GM18870 (cell line): Measurements from ENCODE around the gene NADK.
"Not testable (repeated sequence)": the region's sequence is repeated elsewhere in the genome, so short reads cannot be mapped to it uniquely, and the experiment has no call there.

Experiments
- ATAC-seq: cut with Tn5 transposase; IDR thresholded peaks from one replicate; pipeline ENCODE4 v1.9.1; 2021; ENCODE audit warnings: moderate library complexity; ENCODE audit not compliant: unreplicated experiment

NADK gene

DNA sequence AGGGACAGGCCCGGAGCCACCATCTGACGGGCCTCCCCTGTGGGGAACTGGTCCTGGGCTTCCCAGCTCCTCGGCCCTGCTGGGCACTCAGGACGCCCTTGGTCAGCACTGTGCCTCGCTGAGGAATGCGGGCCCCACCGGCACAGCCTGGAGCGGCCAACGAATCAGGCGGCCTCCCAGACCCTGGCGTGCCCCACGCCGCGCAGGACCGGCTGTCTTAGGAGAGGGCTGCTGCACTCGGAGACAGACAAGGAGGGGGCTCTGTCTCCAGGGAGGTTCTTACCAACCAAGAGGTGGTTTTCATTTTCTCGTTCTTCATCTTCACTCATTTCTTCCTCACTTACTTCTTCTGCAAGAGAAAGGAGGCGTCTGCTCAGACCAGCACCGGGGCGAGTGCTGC, 70.4 kb downstream of the NADK start:
- not testable (repeated sequence) for ATAC-seq

DNA sequence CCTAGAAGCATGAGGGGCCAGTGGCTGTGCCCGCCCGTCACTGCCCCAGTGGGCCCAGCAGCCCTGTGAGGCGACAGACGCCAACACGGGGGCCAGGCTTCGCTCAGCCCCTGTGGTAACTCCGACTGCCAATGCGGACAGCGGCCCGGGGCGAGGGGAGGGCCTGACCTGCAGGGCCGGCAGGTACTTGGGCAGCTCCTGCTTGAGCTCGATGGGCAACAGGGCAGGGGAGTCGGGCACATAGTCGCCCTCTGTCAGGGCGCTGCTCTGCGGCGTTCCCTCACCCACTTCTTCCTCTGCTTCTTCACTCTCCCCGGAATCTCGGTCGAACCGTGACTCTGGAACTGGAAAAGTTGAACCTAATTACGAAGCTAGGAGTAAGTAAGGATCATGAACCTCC, 71.0 kb downstream of the NADK start:
- ATAC-seq: not testable (repeated sequence)

DNA sequence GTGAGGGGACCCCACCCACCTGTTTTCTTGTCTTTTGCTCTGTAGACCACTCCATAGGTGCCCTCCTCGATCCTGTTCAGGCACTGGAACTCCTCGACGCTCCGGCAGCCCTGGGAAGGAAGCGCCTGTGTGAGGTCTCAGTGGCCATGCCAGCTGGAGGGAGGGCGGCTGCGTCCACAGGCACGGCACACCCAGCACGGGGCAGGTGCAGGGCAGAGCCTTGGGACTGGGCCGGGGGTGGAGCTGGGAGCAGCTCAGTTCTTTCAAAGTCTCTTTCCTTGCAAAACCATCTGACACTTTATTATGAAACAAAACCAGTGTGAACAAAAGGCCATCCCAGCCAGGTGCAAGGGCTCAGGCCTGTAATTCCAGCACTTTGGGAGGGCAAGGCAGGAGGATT, 72.6 kb downstream of the NADK start:
- ATAC-seq: not testable (repeated sequence)

DNA sequence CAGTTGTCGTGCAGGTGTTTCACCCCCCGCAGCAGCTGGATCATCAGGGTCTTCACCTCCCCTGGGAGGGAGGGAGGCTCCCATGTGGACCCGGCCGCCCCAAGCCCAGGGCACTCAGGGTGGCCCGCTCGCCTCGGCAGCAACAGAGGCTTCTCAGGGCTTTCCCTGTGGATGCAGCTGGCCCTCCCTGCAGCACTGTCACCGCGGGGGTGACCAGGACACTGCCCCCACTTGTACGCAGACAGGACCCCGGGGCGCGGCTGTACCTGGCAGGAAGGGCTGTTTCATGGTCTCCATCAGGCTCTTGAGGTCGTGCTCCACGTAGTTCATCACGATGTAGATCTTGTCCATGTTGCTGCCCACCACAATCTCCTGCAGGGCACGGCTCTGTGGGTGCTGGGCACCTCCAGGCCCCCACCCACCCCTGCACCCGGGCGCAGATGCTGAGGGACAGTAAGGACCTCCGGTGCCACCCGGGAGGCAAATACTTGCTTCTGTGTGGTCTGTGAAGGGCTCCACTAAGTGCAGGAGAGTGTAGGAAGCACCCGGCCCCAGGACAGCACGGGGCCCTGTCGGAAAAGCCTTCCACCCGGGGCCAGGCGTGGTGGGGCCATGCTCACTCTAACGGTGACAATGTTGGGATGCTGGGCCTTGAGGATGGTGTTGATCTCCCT, 73.8 kb downstream of the NADK start:
- ATAC-seq: not testable (repeated sequence)

DNA sequence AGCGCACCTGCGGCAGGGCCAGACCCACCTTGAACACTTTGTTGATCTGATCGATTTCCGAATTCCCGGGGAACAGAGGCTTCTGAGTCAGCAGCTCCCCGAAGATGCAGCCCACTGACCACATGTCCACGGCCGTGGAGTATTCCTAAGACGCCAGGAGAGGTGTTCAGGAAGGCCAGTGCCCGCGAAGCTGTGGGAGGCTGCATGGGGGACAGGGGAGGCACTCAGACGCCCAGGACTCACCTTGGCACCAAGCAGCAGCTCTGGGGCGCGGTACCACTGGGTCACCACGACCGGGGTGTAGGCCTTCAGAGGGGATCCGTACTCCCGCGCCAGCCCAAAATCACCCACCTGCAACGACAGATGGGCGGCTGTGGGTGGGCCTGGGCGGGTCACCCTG, 74.5 kb downstream of the NADK start:
- no peak for ATAC-seq

DNA sequence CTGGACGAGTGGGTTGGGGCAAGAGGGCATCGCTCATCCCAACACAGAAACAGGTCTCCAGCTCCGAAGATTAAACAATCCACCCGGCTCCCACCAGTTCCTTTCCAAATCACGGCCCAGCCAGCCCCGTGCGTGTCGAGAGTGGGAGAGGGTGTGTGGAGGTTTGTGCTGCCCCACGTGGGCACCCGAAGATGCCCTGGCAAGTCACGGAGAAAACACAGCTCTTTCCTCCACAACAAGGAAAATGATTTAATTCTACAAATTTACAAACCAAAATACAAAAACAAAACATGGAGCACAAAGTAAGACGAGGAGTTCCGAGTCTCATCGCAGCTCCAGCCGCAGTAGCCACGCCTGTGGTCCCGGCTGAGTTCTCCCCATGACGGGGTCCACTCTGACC, 75.8 kb downstream of the NADK start:
- not testable (repeated sequence) for ATAC-seq
